ENCODE data around the gene KIF3A. TPM values are rescaled to one million over a fixed set of nuclear protein-coding genes. Genes with fewer than 3 reads are reported as not detected.

The KIF3A gene
- total and polyA plus RNA-seq, 4 donors = 3.1 to 16.5 (median 9.2) TPM

DNA sequence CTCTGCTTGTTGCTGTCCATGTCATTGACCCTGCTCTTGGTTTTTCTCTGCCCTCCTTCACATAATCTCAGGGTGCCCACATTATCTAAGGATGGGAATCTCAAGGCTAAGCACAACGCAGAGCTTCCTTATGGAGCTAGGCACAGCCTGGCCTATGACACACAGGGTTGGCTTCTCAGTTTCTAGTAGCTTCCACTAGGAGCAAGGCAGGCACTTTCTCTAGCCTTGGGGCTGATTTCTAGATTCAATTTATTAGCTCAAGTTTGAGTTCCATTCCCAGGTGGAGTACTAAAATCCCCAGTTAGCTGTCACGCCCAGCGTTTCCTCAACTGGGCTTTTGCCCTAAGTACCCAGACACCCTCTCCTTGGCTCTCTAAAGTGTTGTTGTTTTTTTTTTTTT, 51.2 kb downstream of the KIF3A start:
- 94 to 97% methylated on average over 3 of the region's 3 CpGs for WGBS, 2 donors
- Histone ChIP-seq H3K4me3 (no peak overlapping the region), H3K36me3 (ENCODE audit: control insufficient read depth in 4 of 4, insufficient read depth in 4 of 4, low read length in 4 of 4) (no peaks in the 10 kb centered on the region), H3K27me3 (ENCODE audit: control insufficient read depth in 3 of 3, insufficient read depth in 3 of 3, low read length in 2 of 3) (no peaks in the 10 kb centered on the region), H3K27ac (ENCODE audit: low read depth in 1 of 2, low read length in 1 of 2) (no peak overlapping the region), H3K4me1 (ENCODE audit: control insufficient read depth in 5 of 5, insufficient read depth in 5 of 5, low read length in 5 of 5) (no peaks in the 10 kb centered on the region), H3K9me3 (ENCODE audit: control insufficient read depth in 4 of 4, insufficient read depth in 3 of 4, low read length in 3 of 4) (no peaks in the 10 kb centered on the region), H3K9ac (ENCODE audit: insufficient read depth in 1 of 2, low read length in 2 of 2) (no peak overlapping the region)
- ATAC-seq (ENCODE audit: insufficient read depth, low FRiP score) (no peak), DNase-seq (no peak)
- TF ChIP-seq, protein P1, sequence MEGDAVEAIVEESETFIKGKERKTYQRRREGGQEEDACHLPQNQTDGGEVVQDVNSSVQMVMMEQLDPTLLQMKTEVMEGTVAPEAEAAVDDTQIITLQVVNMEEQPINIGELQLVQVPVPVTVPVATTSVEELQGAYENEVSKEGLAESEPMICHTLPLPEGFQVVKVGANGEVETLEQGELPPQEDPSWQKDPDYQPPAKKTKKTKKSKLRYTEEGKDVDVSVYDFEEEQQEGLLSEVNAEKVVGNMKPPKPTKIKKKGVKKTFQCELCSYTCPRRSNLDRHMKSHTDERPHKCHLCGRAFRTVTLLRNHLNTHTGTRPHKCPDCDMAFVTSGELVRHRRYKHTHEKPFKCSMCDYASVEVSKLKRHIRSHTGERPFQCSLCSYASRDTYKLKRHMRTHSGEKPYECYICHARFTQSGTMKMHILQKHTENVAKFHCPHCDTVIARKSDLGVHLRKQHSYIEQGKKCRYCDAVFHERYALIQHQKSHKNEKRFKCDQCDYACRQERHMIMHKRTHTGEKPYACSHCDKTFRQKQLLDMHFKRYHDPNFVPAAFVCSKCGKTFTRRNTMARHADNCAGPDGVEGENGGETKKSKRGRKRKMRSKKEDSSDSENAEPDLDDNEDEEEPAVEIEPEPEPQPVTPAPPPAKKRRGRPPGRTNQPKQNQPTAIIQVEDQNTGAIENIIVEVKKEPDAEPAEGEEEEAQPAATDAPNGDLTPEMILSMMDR (IDR thresholded peaks at IDR 0.05; ENCODE audit: control extremely low read depth, extremely low read depth) = no peak

DNA sequence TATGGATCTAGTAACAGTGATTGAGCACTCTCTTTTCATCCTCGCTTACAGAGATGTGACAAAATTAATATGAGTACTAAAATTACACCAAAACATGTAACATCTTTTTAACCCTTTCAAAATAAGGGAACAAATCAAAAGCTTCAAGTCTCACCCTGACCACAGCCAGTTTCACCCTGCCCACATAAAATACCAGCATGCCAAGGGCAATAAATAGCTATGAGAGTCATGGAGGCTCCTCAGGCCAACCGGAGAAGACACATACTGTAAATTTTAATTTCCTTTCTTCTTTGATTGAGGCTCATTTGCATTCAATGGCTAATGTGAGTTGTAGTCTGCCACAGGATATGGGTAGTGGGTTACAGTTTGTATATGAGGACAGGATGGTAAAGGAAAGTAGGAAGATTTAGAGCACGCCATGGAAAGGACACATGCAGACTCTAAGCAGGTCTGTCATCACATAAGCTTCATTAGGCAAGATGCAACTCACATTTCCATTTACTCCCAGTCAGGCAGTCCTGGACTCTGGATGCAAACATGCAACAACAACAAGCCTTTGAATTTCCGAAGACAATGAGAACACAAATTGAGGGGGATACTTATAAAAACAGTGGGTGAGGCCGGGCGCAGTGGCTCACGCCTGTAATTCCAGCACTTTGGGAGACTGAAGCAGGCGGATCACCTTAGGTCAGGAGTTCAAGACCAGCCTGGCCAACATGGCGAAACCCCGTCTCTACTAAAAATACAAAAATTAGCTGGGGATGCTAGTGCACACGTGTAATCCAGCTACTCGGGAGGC, 52.2 kb downstream of the KIF3A start:
- Histone ChIP-seq H3K4me1 (ENCODE audit: control insufficient read depth in 5 of 5, insufficient read depth in 5 of 5, low read length in 5 of 5) (no peaks in the 10 kb centered on the region), H3K9me3 (ENCODE audit: control insufficient read depth in 4 of 4, insufficient read depth in 3 of 4, low read length in 3 of 4) (no peaks in the 10 kb centered on the region), H3K27me3 (ENCODE audit: control insufficient read depth in 3 of 3, insufficient read depth in 3 of 3, low read length in 2 of 3) (no peaks in the 10 kb centered on the region), H3K9ac (ENCODE audit: insufficient read depth in 1 of 2, low read length in 2 of 2) (no peak overlapping the region), H3K36me3 (ENCODE audit: control insufficient read depth in 4 of 4, insufficient read depth in 4 of 4, low read length in 4 of 4) (no peaks in the 10 kb centered on the region), H3K27ac (ENCODE audit: low read depth in 1 of 2, low read length in 1 of 2) (no peak overlapping the region), H3K4me3 (no peak overlapping the region)
- WGBS, 2 donors = 89 to 91% methylated on average over 12 of the region's 12 CpGs
- ATAC-seq (ENCODE audit: insufficient read depth, low FRiP score) = no peak
- DNase-seq = no peak
- TF ChIP-seq, protein P1 (IDR thresholded peaks at IDR 0.05; ENCODE audit: control extremely low read depth, extremely low read depth) = no peak

DNA sequence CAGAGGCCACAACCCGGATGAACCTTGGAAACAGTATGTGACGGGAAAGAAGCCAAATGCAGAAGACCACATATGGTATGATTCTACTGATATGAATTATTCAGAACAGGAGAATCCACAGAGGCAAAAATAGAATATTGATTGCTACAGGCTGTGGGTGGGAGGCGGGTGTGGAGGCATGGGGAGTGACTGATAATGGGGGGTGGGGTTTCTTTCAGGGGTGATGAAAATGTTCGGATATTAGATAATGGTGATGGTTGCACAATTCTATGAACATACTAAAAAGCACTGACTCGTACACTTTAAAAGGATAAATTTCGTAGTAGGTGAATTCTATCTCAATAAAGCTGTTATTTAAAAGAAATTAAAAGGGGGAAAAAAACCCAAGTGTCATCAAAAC, 52.9 kb downstream of the KIF3A start:
- no peaks in the 10 kb centered on the region for H3K36me3 ChIP-seq (ENCODE audit: control insufficient read depth in 4 of 4, insufficient read depth in 4 of 4, low read length in 4 of 4)
- DNase-seq (no peak), ATAC-seq (ENCODE audit: insufficient read depth, low FRiP score) (no peak)
- H3K27ac ChIP-seq (ENCODE audit: low read depth in 1 of 2, low read length in 1 of 2) = no peak overlapping the region
- no peak overlapping the region for H3K4me3 ChIP-seq
- no peak overlapping the region for H3K9ac ChIP-seq (ENCODE audit: insufficient read depth in 1 of 2, low read length in 2 of 2)
- TF ChIP-seq, protein P1 (IDR thresholded peaks at IDR 0.05; ENCODE audit: control extremely low read depth, extremely low read depth) = no peak
- H3K4me1 ChIP-seq (ENCODE audit: control insufficient read depth in 5 of 5, insufficient read depth in 5 of 5, low read length in 5 of 5) = no peaks in the 10 kb centered on the region
- WGBS, 2 donors = 84 to 90% methylated on average over 6 of the region's 6 CpGs
- no peaks in the 10 kb centered on the region for H3K9me3 ChIP-seq (ENCODE audit: control insufficient read depth in 4 of 4, insufficient read depth in 3 of 4, low read length in 3 of 4)
- H3K27me3 ChIP-seq (ENCODE audit: control insufficient read depth in 3 of 3, insufficient read depth in 3 of 3, low read length in 2 of 3) = no peaks in the 10 kb centered on the region

Data from lung (tissue), 12 donors.